Measurements from ENCODE around the gene ZC3HAV1. TPM values are rescaled to one million over a fixed set of nuclear protein-coding genes. Genes with fewer than 3 reads are reported as not detected.
A peak's percentile ranks its signal among the peaks of the same experiment; 100 is the strongest.
"Not testable (repeated sequence)": the region's sequence is repeated elsewhere in the genome, so short reads cannot be mapped to it uniquely, and the experiment has no call there.

ZC3HAV1 gene
- total RNA-seq, 1 donor from 2014 or later: 42.7 TPM

DNA sequence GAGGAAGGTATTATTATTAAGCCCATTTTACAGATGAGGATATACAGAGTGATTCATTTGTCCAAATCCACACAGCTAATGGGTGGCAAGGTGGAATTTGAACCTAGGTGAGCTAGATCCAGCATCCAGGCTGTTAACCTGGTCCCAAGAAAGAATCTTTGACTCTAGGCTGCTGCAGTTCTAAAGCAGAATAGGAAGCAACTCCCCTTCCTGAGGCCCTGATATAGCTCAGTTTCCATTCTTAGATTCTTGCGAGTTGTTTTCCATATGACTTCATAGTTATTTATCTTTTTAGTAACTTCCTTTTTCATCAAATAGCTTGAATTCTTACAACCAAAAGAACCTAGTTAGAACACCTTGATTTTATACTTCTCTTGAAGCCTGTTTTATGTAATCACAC is 49.6 kb downstream of the ZC3HAV1 start:
- no peaks in the 10 kb centered on the region for H3K27me3 Mint-ChIP-seq (ENCODE audit: unreplicated experiment)
- no peak for DNase-seq (ENCODE audit: extremely low spot score, unreplicated experiment)
- TF ChIP-seq, protein P1, sequence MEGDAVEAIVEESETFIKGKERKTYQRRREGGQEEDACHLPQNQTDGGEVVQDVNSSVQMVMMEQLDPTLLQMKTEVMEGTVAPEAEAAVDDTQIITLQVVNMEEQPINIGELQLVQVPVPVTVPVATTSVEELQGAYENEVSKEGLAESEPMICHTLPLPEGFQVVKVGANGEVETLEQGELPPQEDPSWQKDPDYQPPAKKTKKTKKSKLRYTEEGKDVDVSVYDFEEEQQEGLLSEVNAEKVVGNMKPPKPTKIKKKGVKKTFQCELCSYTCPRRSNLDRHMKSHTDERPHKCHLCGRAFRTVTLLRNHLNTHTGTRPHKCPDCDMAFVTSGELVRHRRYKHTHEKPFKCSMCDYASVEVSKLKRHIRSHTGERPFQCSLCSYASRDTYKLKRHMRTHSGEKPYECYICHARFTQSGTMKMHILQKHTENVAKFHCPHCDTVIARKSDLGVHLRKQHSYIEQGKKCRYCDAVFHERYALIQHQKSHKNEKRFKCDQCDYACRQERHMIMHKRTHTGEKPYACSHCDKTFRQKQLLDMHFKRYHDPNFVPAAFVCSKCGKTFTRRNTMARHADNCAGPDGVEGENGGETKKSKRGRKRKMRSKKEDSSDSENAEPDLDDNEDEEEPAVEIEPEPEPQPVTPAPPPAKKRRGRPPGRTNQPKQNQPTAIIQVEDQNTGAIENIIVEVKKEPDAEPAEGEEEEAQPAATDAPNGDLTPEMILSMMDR (IDR thresholded peaks at IDR 0.05): no peak
- H3K4me3 Mint-ChIP-seq (ENCODE audit: unreplicated experiment): no peak overlapping the region
- H3K9me3 Mint-ChIP-seq (ENCODE audit: unreplicated experiment): no peaks in the 10 kb centered on the region
- H3K4me1 Mint-ChIP-seq (ENCODE audit: unreplicated experiment): no peaks in the 10 kb centered on the region
- H3K27ac Mint-ChIP-seq (ENCODE audit: unreplicated experiment): no peak overlapping the region
- H3K36me3 Mint-ChIP-seq (ENCODE audit: unreplicated experiment): peaks cover 54% of the 10 kb centered on the region

DNA sequence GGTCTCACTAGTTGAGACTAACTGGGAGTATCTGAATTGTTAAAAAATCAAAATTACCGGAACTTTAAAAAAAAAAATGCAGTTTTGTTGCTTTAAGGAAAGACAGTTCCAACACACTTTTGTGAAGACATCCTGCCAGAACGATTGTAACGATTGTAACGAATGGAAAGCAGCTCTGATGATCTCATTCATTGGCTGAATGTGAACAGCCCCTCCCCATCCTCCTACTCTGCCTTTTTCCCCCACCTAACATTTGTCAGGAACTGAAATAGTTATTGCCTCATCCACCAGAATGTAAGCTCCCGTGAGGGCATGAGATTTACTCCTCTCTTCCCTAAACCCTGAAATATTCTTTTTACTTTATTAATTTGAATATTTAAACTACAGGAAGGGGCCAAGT is 50.6 kb downstream of the ZC3HAV1 start:
- H3K27me3 Mint-ChIP-seq (ENCODE audit: unreplicated experiment): no peaks in the 10 kb centered on the region
- peaks cover 55% of the 10 kb centered on the region for H3K36me3 Mint-ChIP-seq (ENCODE audit: unreplicated experiment)
- H3K9me3 Mint-ChIP-seq (ENCODE audit: unreplicated experiment): no peaks in the 10 kb centered on the region
- peak overlapping the region; percentile 0 for H3K27ac Mint-ChIP-seq (ENCODE audit: unreplicated experiment)
- no peak for DNase-seq (ENCODE audit: extremely low spot score, unreplicated experiment)
- peaks cover 6% of the 10 kb centered on the region for H3K4me1 Mint-ChIP-seq (ENCODE audit: unreplicated experiment)
- H3K4me3 Mint-ChIP-seq (ENCODE audit: unreplicated experiment): no peak overlapping the region
- TF ChIP-seq, protein P1 (IDR thresholded peaks at IDR 0.05): no peak

DNA sequence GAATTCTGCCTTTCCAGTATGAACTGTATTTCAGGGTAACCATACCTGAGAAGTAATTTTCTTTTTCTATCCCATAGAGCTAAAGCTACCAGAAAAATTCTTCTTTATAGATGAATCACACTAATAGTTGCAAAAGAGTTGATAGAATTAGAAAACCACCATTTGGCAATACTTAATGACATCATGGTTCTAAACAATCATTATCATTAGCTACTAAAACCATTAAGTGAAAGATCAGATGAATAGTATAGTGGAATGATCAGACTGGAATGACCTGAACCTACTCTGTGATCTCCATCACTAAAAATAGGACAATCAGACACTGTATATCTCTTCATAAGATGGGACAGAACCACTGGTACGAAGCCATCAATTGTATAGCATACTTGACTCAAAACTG is 53.8 kb downstream of the ZC3HAV1 start:
- Mint-ChIP-seq H3K27me3 (ENCODE audit: unreplicated experiment) (no peaks in the 10 kb centered on the region), H3K4me1 (ENCODE audit: unreplicated experiment) (peaks cover 9% of the 10 kb centered on the region), H3K4me3 (ENCODE audit: unreplicated experiment) (no peak overlapping the region), H3K9me3 (ENCODE audit: unreplicated experiment) (no peaks in the 10 kb centered on the region), H3K36me3 (ENCODE audit: unreplicated experiment) (peaks cover 50% of the 10 kb centered on the region), H3K27ac (ENCODE audit: unreplicated experiment) (no peak overlapping the region)
- DNase-seq (ENCODE audit: extremely low spot score, unreplicated experiment): no peak
- TF ChIP-seq, protein P1 (IDR thresholded peaks at IDR 0.05): no peak

DNA sequence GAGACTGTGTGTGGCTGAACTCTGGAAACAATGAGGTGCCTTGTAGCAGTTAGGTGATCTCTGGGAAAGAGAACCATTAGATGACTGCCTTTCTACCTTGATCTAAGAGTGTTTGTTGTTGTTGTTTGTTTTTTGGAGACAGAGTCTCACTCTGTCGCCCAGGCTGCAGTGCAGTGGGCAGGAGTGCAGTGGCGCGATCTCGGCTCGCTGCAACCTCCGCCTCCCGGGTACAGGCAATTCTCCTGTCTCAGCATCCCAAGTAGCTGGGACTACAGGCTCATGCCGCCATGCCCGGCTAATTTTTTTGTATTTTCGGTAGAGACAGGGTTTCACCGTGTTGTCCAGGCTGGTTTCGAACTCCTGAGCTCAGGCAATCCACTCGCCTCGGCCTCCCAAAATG is 54.9 kb downstream of the ZC3HAV1 start:
- not testable (repeated sequence) for H3K9me3 Mint-ChIP-seq (ENCODE audit: unreplicated experiment); H3K4me3 Mint-ChIP-seq (ENCODE audit: unreplicated experiment); DNase-seq (ENCODE audit: extremely low spot score, unreplicated experiment); H3K27ac Mint-ChIP-seq (ENCODE audit: unreplicated experiment); H3K27me3 Mint-ChIP-seq (ENCODE audit: unreplicated experiment)
- peaks cover 19% of the 10 kb centered on the region for H3K4me1 Mint-ChIP-seq (ENCODE audit: unreplicated experiment)
- peaks cover 48% of the 10 kb centered on the region for H3K36me3 Mint-ChIP-seq (ENCODE audit: unreplicated experiment)

DNA sequence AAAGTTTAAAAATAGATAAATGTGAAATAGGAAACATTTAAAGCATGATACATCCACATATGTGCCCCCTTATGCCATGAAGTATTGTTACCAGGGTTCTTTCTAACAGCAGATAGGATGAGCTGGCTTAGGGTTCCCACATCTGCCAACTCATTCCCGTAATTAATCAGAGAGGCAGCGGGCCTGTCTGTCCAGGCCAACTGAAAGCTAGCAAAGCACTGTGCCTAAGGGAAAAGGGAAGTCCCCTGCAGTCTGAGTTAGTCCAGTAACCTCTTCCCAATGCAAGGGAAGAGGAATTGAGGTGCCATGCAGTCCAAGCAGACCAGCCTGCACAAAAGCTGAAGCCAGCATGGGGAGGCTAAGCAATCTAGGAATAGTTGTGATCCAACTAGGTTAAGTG is 55.4 kb downstream of the ZC3HAV1 start:
- Mint-ChIP-seq H3K4me1 (ENCODE audit: unreplicated experiment) (peaks cover 24% of the 10 kb centered on the region), H3K36me3 (ENCODE audit: unreplicated experiment) (peaks cover 53% of the 10 kb centered on the region), H3K27me3 (ENCODE audit: unreplicated experiment) (no peaks in the 10 kb centered on the region), H3K4me3 (ENCODE audit: unreplicated experiment) (no peak overlapping the region), H3K27ac (ENCODE audit: unreplicated experiment) (peak overlapping the region; percentile 39), H3K9me3 (ENCODE audit: unreplicated experiment) (no peaks in the 10 kb centered on the region)
- TF ChIP-seq, protein P1 (IDR thresholded peaks at IDR 0.05): no peak
- DNase-seq (ENCODE audit: extremely low spot score, unreplicated experiment): no peak

DNA sequence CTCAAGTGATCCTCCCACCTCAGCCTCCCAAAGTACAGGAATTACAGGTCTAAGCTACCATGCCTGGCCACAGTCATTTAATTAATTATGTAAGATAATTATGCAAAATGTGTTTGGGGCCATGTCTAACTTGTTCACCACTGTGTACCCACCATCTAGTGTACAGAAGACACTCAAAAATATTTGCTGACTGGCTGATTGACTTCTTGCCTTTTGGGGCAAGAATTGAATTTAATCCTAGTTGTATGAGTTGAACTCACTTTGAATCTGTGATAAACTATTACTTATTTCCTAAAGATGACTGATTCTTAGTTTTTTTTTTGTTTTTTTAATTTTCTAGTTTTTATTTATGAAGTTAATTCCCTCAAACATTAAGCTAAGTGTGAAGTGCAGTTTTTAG is 57.9 kb downstream of the ZC3HAV1 start:
- H3K4me1 Mint-ChIP-seq (ENCODE audit: unreplicated experiment): peaks cover 24% of the 10 kb centered on the region
- no peak for DNase-seq (ENCODE audit: extremely low spot score, unreplicated experiment)
- no peaks in the 10 kb centered on the region for H3K9me3 Mint-ChIP-seq (ENCODE audit: unreplicated experiment)
- no peak overlapping the region for H3K27ac Mint-ChIP-seq (ENCODE audit: unreplicated experiment)
- no peaks in the 10 kb centered on the region for H3K27me3 Mint-ChIP-seq (ENCODE audit: unreplicated experiment)
- H3K4me3 Mint-ChIP-seq (ENCODE audit: unreplicated experiment): no peak overlapping the region
- TF ChIP-seq, protein P1 (IDR thresholded peaks at IDR 0.05): no peak
- peaks cover 56% of the 10 kb centered on the region for H3K36me3 Mint-ChIP-seq (ENCODE audit: unreplicated experiment)

Data from osteocyte (in vitro differentiated cells).